ENCODE results near the gene SOWAHA. TPM values are rescaled to one million over a fixed set of nuclear protein-coding genes. Genes with fewer than 3 reads are reported as not detected.
A peak's percentile ranks its signal among the peaks of the same experiment; 100 is the strongest.

Gene SOWAHA
- total and polyA plus RNA-seq, 4 donors = 0.06 to 0.98 (median 0.12) TPM

- no peak overlapping the region for H3K27ac ChIP-seq (ENCODE audit: low read depth in 1 of 2, low read length in 1 of 2)
- peaks cover 0 to 14% (median 12%) of the 10 kb centered on the region in 3 donors for H3K27me3 ChIP-seq (ENCODE audit: control insufficient read depth in 3 of 3, insufficient read depth in 3 of 3, low read length in 2 of 3)
- TF ChIP-seq CTCF (IDR thresholded peaks at IDR 0.05; ENCODE audit: control extremely low read depth, extremely low read depth) = no peak
- no peaks in the 10 kb centered on the region for H3K9me3 ChIP-seq (ENCODE audit: control insufficient read depth in 4 of 4, insufficient read depth in 3 of 4, low read length in 3 of 4)
- peaks cover 0 to 4% (median 0%) of the 10 kb centered on the region in 4 donors for H3K36me3 ChIP-seq (ENCODE audit: control insufficient read depth in 4 of 4, insufficient read depth in 4 of 4, low read length in 4 of 4)
- H3K4me1 ChIP-seq (ENCODE audit: control insufficient read depth in 5 of 5, insufficient read depth in 5 of 5, low read length in 5 of 5) = peaks cover 0 to 28% (median 3%) of the 10 kb centered on the region in 5 donors
- ATAC-seq (ENCODE audit: insufficient read depth, low FRiP score) (peak; percentile 21), DNase-seq (peak; percentile 50 to 76 (median 70))
- H3K9ac ChIP-seq (ENCODE audit: insufficient read depth in 1 of 2, low read length in 2 of 2) = no peak overlapping the region
- WGBS, 2 donors = 35 to 46% methylated on average over 68 of the region's 68 CpGs
- no peak overlapping the region for H3K4me3 ChIP-seq
Observed at GRCh38 chr5:132822650-132823480, 9.8 kb downstream of the SOWAHA start.

GRCh38 chr5:132823481-132824050 lies 10.5 kb downstream of the SOWAHA start:
- 83 to 90% methylated on average over 7 of the region's 7 CpGs for WGBS, 2 donors
- H3K27ac ChIP-seq (ENCODE audit: low read depth in 1 of 2, low read length in 1 of 2) = no peak overlapping the region
- no peak for TF ChIP-seq CTCF (IDR thresholded peaks at IDR 0.05; ENCODE audit: control extremely low read depth, extremely low read depth)
- H3K4me1 ChIP-seq (ENCODE audit: control insufficient read depth in 5 of 5, insufficient read depth in 5 of 5, low read length in 5 of 5) = peaks cover 0 to 28% (median 3%) of the 10 kb centered on the region in 5 donors
- H3K4me3 ChIP-seq = no peak overlapping the region
- H3K36me3 ChIP-seq (ENCODE audit: control insufficient read depth in 4 of 4, insufficient read depth in 4 of 4, low read length in 4 of 4) = peaks cover 0 to 4% (median 0%) of the 10 kb centered on the region in 4 donors
- no peak overlapping the region for H3K9ac ChIP-seq (ENCODE audit: insufficient read depth in 1 of 2, low read length in 2 of 2)
- H3K27me3 ChIP-seq (ENCODE audit: control insufficient read depth in 3 of 3, insufficient read depth in 3 of 3, low read length in 2 of 3) = peaks cover 0 to 17% (median 11%) of the 10 kb centered on the region in 3 donors
- ATAC-seq (ENCODE audit: insufficient read depth, low FRiP score) (no peak), DNase-seq (no peak)
- H3K9me3 ChIP-seq (ENCODE audit: control insufficient read depth in 4 of 4, insufficient read depth in 3 of 4, low read length in 3 of 4) = no peaks in the 10 kb centered on the region

- no peak overlapping the region for H3K4me3 ChIP-seq
- H3K27ac ChIP-seq (ENCODE audit: low read depth in 1 of 2, low read length in 1 of 2) = no peak overlapping the region
- no peak for TF ChIP-seq CTCF (IDR thresholded peaks at IDR 0.05; ENCODE audit: control extremely low read depth, extremely low read depth)
- peaks cover 0 to 16% (median 14%) of the 10 kb centered on the region in 3 donors for H3K27me3 ChIP-seq (ENCODE audit: control insufficient read depth in 3 of 3, insufficient read depth in 3 of 3, low read length in 2 of 3)
- peaks cover 0 to 1% (median 0%) of the 10 kb centered on the region in 4 donors for H3K9me3 ChIP-seq (ENCODE audit: control insufficient read depth in 4 of 4, insufficient read depth in 3 of 4, low read length in 3 of 4)
- ATAC-seq (ENCODE audit: insufficient read depth, low FRiP score) (no peak), DNase-seq (no peak)
- H3K4me1 ChIP-seq (ENCODE audit: control insufficient read depth in 5 of 5, insufficient read depth in 5 of 5, low read length in 5 of 5) = peaks cover 0 to 29% (median 6%) of the 10 kb centered on the region in 5 donors
- H3K36me3 ChIP-seq (ENCODE audit: control insufficient read depth in 4 of 4, insufficient read depth in 4 of 4, low read length in 4 of 4) = peaks cover 0 to 4% (median 0%) of the 10 kb centered on the region in 4 donors
- WGBS, 2 donors = 89% methylated on average over 3 of the region's 3 CpGs
- no peak overlapping the region for H3K9ac ChIP-seq (ENCODE audit: insufficient read depth in 1 of 2, low read length in 2 of 2)
Observed at GRCh38 chr5:132824426-132824825, 11.3 kb downstream of the SOWAHA start.
